Measurements from ENCODE around the gene FBH1.
"Not testable (repeated sequence)": the region's sequence is repeated elsewhere in the genome, so short reads cannot be mapped to it uniquely, and the experiment has no call there.

Gene FBH1

DNA sequence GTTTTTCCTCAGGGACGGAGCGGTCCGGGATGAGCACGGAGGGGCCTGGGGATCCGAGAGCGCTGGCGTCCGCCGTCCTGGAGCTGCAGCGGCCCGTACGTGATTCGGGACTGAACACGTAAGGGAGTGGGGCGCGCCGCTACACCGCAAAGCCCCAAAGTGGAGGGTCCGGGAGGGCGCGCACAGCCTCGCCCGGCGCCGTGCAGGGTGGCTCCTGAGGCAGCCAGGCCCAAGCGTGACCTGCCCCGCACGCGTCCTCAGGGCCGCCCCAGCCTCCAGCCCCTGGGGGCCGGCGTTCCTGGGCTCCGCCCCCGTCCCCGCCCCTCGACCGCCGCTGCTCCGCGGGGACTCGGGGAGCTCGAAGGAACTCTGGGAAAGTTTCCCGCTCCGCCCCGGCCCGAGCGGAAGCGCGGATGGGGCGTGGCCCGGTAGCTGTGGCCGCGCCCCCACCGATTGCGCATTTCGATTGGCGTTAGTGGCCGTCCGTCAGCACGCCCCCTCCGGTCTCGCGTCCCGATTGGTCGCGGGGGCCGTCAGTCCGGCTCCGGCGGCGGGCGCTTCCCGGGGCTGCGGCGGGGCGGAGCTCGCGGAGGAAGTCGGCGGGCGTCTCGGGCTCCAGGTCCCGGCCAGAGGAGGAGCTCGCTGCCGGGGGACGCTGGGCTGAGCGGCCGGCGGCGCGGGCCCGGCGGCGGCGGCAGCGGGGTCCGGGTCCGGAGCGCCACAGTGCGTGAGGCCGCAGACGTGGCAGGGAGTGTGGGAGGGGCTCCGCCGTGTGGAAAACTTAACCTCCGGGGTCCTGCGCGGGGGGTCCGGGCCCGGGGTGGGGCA lies at the start of gene FBH1, which contains the start of gene ANKRD16:
FBH1 (plus strand) TSS at position 620 of the 828 bp plus-strand sequence; CDS start at position 723, 103 bp downstream.
ANKRD16 (minus strand) TSS at position 270 of the 828 bp plus-strand sequence. CDS start 539 bp downstream, outside the sequence.
- DNase-seq, result peak; percentile 90

- no peak for DNase-seq
These were observed 49.4 kb upstream of the FBH1 start for GRCh38 chr10:5840314-5841307.

DNA sequence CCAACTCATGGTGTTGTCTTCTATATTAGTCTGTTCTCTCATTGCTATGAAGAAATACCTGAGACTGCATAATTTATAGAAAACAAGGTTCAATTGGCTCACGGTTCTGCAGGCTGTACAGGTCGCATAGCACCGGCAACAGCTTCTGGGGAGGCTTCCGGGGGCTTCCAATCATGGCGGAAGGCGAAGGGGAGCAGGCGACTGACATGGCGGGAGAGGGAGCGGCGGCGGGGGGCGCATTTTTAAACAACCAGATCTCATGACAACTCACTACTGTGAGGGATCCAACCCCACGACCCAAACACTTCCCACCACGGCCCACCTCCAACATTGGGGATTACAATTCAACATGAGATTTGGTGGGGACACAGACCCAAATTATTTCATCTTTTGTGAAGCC lies 48.1 kb upstream of the FBH1 start:
- no peak for DNase-seq

DNA sequence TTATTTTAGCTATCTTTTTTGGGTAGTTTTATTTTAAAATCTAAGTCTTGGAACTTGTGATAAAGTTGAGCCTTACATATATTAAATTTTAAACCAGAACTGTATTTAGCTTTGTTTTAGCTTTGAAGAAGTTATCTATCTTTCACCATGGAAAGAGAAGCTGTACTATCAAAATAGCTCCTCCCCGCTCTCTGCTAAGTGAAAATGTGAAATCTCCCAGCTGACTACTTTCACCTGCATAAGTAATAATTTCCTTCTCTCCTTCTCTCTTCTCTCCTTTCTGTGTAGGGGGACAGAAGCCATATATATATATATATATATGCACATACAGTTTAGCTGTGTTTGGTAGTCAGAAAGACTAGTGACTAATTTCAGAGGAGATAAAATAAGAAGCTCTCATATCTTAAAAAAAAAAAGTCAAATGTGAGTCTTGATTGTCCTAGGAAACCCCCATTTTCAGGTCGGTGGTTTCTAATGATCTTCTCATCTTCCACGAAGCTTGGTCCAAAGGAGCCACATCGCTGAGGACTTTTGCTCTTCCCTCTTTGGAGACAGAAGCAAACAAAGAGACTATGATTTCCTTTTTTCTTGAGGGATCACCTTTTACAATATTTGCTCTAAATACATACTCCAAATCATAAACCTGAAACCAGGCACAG lies 46.2 kb upstream of the FBH1 start:
- DNase-seq, result no peak

DNA sequence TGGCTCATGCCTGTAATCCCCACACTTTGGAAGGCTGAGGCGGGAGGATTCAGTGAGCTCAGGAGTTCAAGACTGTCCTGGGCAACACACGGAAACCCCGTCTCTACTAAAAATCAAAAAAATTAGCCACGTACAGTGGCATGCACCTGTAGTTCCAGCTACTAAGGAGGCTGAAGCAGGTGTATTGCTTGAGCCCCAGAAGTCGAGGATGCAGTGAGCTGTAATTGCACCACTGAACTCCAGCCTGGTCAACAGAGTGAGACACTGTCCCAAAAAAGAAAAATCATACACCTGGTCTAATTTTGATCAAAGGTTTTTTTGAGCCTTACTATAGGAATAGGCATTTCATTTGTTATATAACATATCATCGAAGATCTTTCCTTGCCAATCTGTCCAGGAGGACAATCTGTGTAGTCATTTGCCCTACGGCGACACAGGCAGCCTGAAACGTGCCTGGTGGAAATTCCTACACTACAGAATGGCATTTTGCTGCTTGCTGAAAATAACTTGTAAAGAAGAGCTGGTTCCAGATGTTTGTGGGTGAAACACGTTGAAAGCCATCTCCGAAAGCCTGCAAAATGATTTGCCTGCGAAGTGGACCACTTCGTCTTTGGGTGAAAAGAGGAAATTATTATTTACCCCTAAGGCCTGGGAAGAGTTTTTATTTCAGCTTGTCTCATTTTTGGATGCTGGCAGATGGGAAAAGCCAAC lies 45.5 kb upstream of the FBH1 start:
- no peak for DNase-seq

- DNase-seq, result not testable (repeated sequence)
These were observed 43.4 kb upstream of the FBH1 start for GRCh38 chr10:5846667-5847066.

DNA sequence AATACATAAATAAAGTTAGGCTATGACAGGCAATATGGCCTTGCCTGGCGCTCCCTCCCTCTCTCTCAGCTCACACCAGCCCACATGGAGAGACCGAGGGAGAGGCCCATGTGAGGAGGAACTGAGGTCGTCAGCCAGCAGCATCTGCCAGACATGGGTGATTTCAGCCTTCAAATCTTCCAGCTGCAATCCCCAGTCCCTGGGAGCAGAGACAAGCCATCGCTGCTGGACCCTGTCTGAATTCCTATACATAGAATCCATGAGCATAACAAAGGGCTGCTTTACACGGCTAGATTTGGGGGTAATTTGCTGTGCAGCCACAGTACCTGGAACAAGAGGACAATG lies 35.9 kb upstream of the FBH1 start:
- DNase-seq, result no peak

DNA sequence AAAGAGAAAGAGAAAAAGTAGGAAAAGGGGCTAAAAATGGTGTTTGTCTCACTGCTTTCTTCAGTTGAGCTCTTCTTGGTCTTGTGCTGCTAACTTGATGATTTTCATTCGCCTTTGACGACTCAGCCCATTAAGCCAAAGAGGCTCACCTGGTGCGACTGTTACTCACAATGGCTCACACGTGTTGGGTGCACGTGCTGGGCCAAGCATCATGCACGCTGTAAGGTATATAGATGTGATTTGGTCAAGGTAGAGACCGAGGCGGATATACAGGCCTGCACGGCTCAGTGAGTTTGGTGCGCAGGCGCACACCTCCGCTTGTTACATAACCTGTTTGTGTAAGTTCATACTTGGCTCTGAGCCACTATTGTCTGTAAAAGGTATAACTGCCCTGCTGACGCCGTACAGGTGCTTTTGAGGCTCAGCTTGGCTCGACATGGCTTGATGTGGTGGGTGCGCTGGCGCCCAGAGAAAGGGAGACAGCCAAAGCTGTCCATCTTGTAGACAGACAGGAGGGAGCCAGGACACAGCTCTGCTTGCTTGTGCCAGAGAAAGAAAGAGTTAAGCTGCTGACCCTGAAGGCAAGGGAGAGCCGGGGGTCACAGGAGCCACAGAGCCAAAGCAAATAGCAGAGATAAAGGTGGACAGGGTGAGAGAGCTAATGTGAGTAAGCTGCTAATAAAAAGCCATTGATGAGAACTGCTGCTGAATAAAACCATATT lies 33.9 kb upstream of the FBH1 start:
- DNase-seq, result no peak

GRCh38 chr10:5856701-5857004 lies 33.4 kb upstream of the FBH1 start:
- no peak for DNase-seq

DNA sequence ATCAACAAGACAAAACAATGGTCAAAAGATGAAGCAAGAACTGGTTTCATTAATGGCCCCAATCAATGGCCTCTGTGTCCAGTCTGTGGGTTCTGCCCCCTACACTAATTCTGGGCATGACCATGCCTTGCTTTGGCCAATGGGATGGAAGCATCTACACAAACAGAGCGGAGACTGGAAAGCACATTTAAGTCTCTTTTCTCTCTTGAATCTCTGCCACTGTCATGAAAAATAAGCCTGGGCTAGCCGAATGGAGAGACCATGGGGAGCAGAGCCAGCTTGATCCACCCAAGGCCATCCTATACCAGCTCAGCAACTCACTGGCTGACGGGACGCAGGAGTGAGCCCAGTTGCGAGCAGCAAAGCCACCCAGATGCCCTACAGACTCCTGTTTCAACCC lies 31.2 kb upstream of the FBH1 start:
- DNase-seq, result no peak

- DNase-seq, result no peak
These were observed 30.0 kb upstream of the FBH1 start for GRCh38 chr10:5860066-5860465.

- DNase-seq, result no peak
These were observed 27.6 kb upstream of the FBH1 start for GRCh38 chr10:5862360-5862961.

GRCh38 chr10:5862981-5863685 lies 26.9 kb upstream of the FBH1 start:
- not testable (repeated sequence) for DNase-seq

DNA sequence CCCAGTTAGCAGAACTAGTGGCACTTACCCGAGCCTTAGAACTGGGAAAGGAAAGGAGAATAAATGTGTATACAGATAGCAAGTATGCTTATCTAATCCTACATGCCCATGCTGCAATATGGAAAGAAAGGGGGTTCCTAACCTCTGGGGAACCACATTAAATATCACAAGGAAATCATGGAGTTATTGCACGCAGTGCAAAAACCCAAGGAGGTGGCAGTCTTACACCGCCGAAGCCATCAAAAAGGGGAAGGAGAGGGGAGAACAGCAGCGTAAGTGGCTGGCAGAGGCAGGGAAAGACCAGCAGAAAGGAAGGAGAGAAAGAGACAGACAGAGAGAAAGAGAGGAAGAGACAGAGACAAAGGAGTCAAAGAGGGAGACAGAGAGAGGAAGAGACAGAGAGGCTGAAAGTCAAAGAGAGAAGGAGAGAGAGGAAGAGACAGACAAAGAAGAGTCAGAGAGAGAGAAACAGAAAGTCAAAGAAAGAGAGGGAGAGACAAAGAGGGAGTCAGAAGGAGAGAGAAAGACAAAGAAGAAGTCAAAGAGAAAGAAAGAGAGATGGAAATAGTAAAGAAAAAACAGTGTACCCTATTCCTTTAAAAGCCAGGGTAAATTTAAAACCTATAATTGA lies 23.5 kb upstream of the FBH1 start:
- DNase-seq, result not testable (repeated sequence)

GRCh38 chr10:5867091-5867615 lies 22.9 kb upstream of the FBH1 start:
- DNase-seq, result not testable (repeated sequence)

DNA sequence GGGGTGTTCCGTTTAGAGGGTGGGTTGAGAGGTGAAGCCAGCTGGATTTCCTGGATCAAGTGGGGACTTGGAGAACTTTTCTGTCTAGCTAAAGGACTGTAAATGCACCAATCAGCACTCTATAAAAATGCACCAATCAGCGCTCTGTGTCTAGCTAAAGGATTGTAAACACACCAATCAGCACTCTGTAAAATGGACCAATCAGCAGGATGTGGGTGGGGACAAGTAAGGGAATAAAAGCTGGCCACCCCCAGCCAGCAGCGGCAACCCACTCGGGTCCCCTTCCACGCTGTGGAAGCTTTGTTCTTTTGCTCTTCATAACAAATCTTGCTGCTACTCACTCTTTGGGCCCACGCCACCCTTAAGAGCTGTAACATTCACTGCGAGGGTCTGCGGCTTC lies 21.7 kb upstream of the FBH1 start:
- DNase-seq, result not testable (repeated sequence)

DNA sequence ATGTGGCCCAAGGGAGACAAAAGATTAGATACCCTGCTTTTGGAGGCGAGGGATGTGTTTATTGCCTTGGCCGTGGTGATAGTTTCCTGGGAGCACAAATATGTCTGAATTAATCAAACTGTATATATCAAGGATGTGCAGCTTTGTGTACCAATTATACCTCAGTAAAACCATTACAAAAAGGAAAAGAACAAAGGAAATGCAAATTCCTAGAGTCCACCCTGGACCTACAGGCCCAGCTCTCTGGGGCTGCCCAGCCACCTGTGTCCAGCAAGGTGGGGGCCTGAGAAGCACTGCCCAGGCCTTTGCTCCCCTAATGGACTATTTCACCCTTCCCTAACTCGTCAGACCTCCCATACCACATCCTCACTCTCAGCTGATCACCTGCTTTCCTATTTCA lies 20.9 kb upstream of the FBH1 start:
- no peak for DNase-seq

- no peak for DNase-seq
These were observed 18.4 kb upstream of the FBH1 start for GRCh38 chr10:5871596-5871995.

DNA sequence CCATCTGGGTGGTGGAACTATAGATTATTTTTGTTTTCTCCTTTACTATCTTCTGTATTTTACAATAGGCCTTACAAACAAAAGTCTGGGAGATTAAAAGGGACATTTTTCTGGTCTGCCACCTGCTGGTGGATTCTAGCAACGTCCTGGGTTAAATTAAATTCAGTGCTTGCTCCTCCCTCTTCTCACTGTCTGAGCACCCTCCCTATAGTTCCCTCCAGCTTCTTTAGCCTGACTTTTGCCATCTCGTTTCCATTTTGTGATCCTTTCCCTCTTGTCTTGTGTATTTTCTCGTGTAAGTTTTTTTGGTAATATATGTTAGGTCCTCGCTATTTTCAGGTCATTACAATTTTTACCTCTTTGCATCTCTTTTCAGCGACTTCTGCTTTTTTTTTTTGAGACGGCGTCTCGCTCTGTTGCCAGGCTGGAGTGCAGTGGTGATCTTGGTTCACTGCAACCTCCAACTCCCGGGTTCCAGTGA lies 16.5 kb upstream of the FBH1 start:
- peak; percentile 63 for DNase-seq
